ENCODE results near the gene REC114. TPM values are rescaled to one million over a fixed set of nuclear protein-coding genes. Genes with fewer than 3 reads are reported as not detected.
"Not testable (repeated sequence)": the region's sequence is repeated elsewhere in the genome, so short reads cannot be mapped to it uniquely, and the experiment has no call there.

Gene REC114
- polyA plus RNA-seq = not detected

- Mint-ChIP-seq H3K9me3 (peaks cover 0 to 5% (median 2%) of the 10 kb centered on the region in 3 donors), H3K27me3 (peaks cover 26% of the 10 kb centered on the region), H3K4me3 (no peak within 1 kb of the TSS), H3K4me1 (no peaks in the 10 kb centered on the region), H3K27ac (no peak within 1 kb of the TSS), H3K36me3 (no peaks in the 10 kb centered on the region)
Measured at GRCh38 chr15:73442968-73443367, at the start of gene REC114. Gene REC114 (plus strand): TSS chr15:73443164. CDS start chr15:73443186, 22 bp downstream.

- Mint-ChIP-seq H3K27me3 (peaks cover 6% of the 10 kb centered on the region), H3K9me3 (no peaks in the 10 kb centered on the region), H3K36me3 (no peaks in the 10 kb centered on the region), H3K4me3 (no peak overlapping the region), H3K4me1 (no peaks in the 10 kb centered on the region), H3K27ac (no peak overlapping the region)
Measured at GRCh38 chr15:73393336-73393735, 49.6 kb upstream of the REC114 start.

GRCh38 chr15:73394782-73395181 is 48.2 kb upstream of the REC114 start:
- H3K27ac Mint-ChIP-seq = no peak overlapping the region
- H3K9me3 Mint-ChIP-seq = no peaks in the 10 kb centered on the region
- H3K27me3 Mint-ChIP-seq = peaks cover 5% of the 10 kb centered on the region
- H3K36me3 Mint-ChIP-seq = no peaks in the 10 kb centered on the region
- H3K4me3 Mint-ChIP-seq = no peak overlapping the region
- H3K4me1 Mint-ChIP-seq = no peaks in the 10 kb centered on the region

- H3K9me3 Mint-ChIP-seq = no peaks in the 10 kb centered on the region
Measured at GRCh38 chr15:73395671-73396070, 47.3 kb upstream of the REC114 start.

GRCh38 chr15:73397461-73397860 is 45.5 kb upstream of the REC114 start:
- H3K9me3 Mint-ChIP-seq = no peaks in the 10 kb centered on the region
- H3K4me1 Mint-ChIP-seq = no peaks in the 10 kb centered on the region
- H3K36me3 Mint-ChIP-seq = no peaks in the 10 kb centered on the region
- H3K27me3 Mint-ChIP-seq = peaks cover 4% of the 10 kb centered on the region
- H3K27ac Mint-ChIP-seq = no peak overlapping the region
- no peak overlapping the region for H3K4me3 Mint-ChIP-seq

More at GRCh38 chr15:73395671-73396070, 47.3 kb upstream of the REC114 start:
- Mint-ChIP-seq H3K27me3 (peaks cover 4% of the 10 kb centered on the region), H3K4me3 (no peak overlapping the region), H3K27ac (no peak overlapping the region), H3K4me1 (no peaks in the 10 kb centered on the region), H3K36me3 (no peaks in the 10 kb centered on the region)

- no peaks in the 10 kb centered on the region for H3K36me3 Mint-ChIP-seq
- H3K4me1 Mint-ChIP-seq = no peaks in the 10 kb centered on the region
- H3K27me3 Mint-ChIP-seq = peaks cover 2% of the 10 kb centered on the region
- H3K4me3 Mint-ChIP-seq = no peak overlapping the region
- H3K9me3 Mint-ChIP-seq = no peaks in the 10 kb centered on the region
- no peak overlapping the region for H3K27ac Mint-ChIP-seq
Measured at GRCh38 chr15:73398861-73399260, 44.1 kb upstream of the REC114 start.

- H3K9me3 Mint-ChIP-seq, H3K27me3 Mint-ChIP-seq, H3K4me1 Mint-ChIP-seq, H3K4me3 Mint-ChIP-seq, H3K36me3 Mint-ChIP-seq, H3K27ac Mint-ChIP-seq: not testable (repeated sequence)
Measured at GRCh38 chr15:73400222-73400621, 42.7 kb upstream of the REC114 start.

- no peaks in the 10 kb centered on the region for H3K4me1 Mint-ChIP-seq
- no peaks in the 10 kb centered on the region for H3K36me3 Mint-ChIP-seq
- no peak overlapping the region for H3K27ac Mint-ChIP-seq
- peaks cover 0 to 4% (median 2%) of the 10 kb centered on the region in 3 donors for H3K9me3 Mint-ChIP-seq
- no peaks in the 10 kb centered on the region for H3K27me3 Mint-ChIP-seq
- H3K4me3 Mint-ChIP-seq = no peak overlapping the region
Measured at GRCh38 chr15:73403171-73403570, 39.8 kb upstream of the REC114 start.

- Mint-ChIP-seq H3K4me1 (no peaks in the 10 kb centered on the region), H3K4me3 (no peak overlapping the region), H3K9me3 (no peaks in the 10 kb centered on the region), H3K36me3 (no peaks in the 10 kb centered on the region), H3K27me3 (peaks cover 5% of the 10 kb centered on the region), H3K27ac (peak overlapping the region in 1 of 3 donors; percentile 76)
Measured at GRCh38 chr15:73414876-73415275, 28.1 kb upstream of the REC114 start.

- H3K4me3 Mint-ChIP-seq = peak overlapping the region in 1 of 4 donors; percentile 45
- H3K9me3 Mint-ChIP-seq = peaks cover 0 to 2% (median 0%) of the 10 kb centered on the region in 3 donors
- H3K4me1 Mint-ChIP-seq = no peaks in the 10 kb centered on the region
- H3K27ac Mint-ChIP-seq = no peak overlapping the region
- peaks cover 12% of the 10 kb centered on the region for H3K27me3 Mint-ChIP-seq
- no peaks in the 10 kb centered on the region for H3K36me3 Mint-ChIP-seq
Measured at GRCh38 chr15:73424506-73424905, 18.5 kb upstream of the REC114 start.

GRCh38 chr15:73425510-73425909 is 17.5 kb upstream of the REC114 start:
- Mint-ChIP-seq H3K4me1 (no peaks in the 10 kb centered on the region), H3K4me3 (no peak overlapping the region), H3K27ac (no peak overlapping the region), H3K9me3 (peaks cover 0 to 2% (median 0%) of the 10 kb centered on the region in 3 donors), H3K27me3 (peaks cover 12% of the 10 kb centered on the region), H3K36me3 (no peaks in the 10 kb centered on the region)

- Mint-ChIP-seq H3K9me3 (peaks cover 0 to 2% (median 0%) of the 10 kb centered on the region in 3 donors), H3K4me1 (no peaks in the 10 kb centered on the region), H3K36me3 (no peaks in the 10 kb centered on the region), H3K27ac (no peak overlapping the region), H3K4me3 (no peak overlapping the region), H3K27me3 (peaks cover 12% of the 10 kb centered on the region)
Measured at GRCh38 chr15:73426323-73426994, 16.5 kb upstream of the REC114 start.

- not testable (repeated sequence) for H3K27ac Mint-ChIP-seq, H3K4me1 Mint-ChIP-seq, H3K36me3 Mint-ChIP-seq, H3K9me3 Mint-ChIP-seq, H3K4me3 Mint-ChIP-seq
- H3K27me3 Mint-ChIP-seq = peaks cover 19% of the 10 kb centered on the region
Measured at GRCh38 chr15:73431329-73431728, 11.6 kb upstream of the REC114 start.

- Mint-ChIP-seq H3K4me3 (no peak overlapping the region), H3K27ac (no peak overlapping the region), H3K27me3 (peaks cover 14% of the 10 kb centered on the region), H3K9me3 (peaks cover 0 to 4% (median 1%) of the 10 kb centered on the region in 3 donors), H3K36me3 (no peaks in the 10 kb centered on the region), H3K4me1 (no peaks in the 10 kb centered on the region)
Measured at GRCh38 chr15:73433873-73434272, 9.1 kb upstream of the REC114 start.

GRCh38 chr15:73436613-73437012 is 6.4 kb upstream of the REC114 start:
- H3K36me3 Mint-ChIP-seq = no peaks in the 10 kb centered on the region
- no peak overlapping the region for H3K27ac Mint-ChIP-seq
- H3K27me3 Mint-ChIP-seq = peaks cover 24% of the 10 kb centered on the region
- no peaks in the 10 kb centered on the region for H3K4me1 Mint-ChIP-seq
- peaks cover 0 to 2% (median 1%) of the 10 kb centered on the region in 3 donors for H3K9me3 Mint-ChIP-seq
- H3K4me3 Mint-ChIP-seq = no peak overlapping the region

- H3K27ac Mint-ChIP-seq = no peak overlapping the region
- no peaks in the 10 kb centered on the region for H3K4me1 Mint-ChIP-seq
- H3K36me3 Mint-ChIP-seq = no peaks in the 10 kb centered on the region
- H3K4me3 Mint-ChIP-seq = no peak overlapping the region
- peaks cover 0 to 2% (median 1%) of the 10 kb centered on the region in 3 donors for H3K9me3 Mint-ChIP-seq
- H3K27me3 Mint-ChIP-seq = peaks cover 24% of the 10 kb centered on the region
Measured at GRCh38 chr15:73437543-73438109, 5.3 kb upstream of the REC114 start.
